Fibroblast of lung (primary cell): ENCODE measurements around the gene PNPLA7. TPM values are rescaled to one million over a fixed set of nuclear protein-coding genes. Genes with fewer than 3 reads are reported as not detected.
A peak's percentile ranks its signal among the peaks of the same experiment; 100 is the strongest.

Experiments used
- DNase-seq, 2 donors: peaks; one replicate each; pipeline versions ENCODE4 v3.0.0 to v3.0.0-alpha.2; 2010; ENCODE audit warnings: low read depth in 2 of 2
- H2AFZ ChIP-seq: 2 replicates; pipeline ENCODE4 v1.5.1; 2012; ENCODE audit warnings: low read length, control low read depth, inconsistent platforms
- H3K27ac ChIP-seq: 2 replicates; pipeline ENCODE4 v1.5.1; 2011; ENCODE audit warnings: low read length, control low read depth; ENCODE audit not compliant: insufficient read depth
- H3K27me3 ChIP-seq: 2 replicates; pipeline ENCODE4 v1.5.1; 2011; ENCODE audit warnings: mild to moderate bottlenecking, low read length; ENCODE audit not compliant: control insufficient read depth, insufficient read depth
- H3K36me3 ChIP-seq: 2 replicates; pipeline ENCODE4 v1.5.1; 2011; ENCODE audit warnings: low read length; ENCODE audit not compliant: control insufficient read depth, insufficient read depth
- H3K4me1 ChIP-seq: 2 replicates; pipeline ENCODE4 v1.5.1; 2011; ENCODE audit warnings: low read length; ENCODE audit not compliant: control insufficient read depth, insufficient read depth; ENCODE audit errors: extremely low read depth
- H3K4me2 ChIP-seq: 2 replicates; pipeline ENCODE4 v1.5.1; 2011; ENCODE audit warnings: low read length, control low read depth; ENCODE audit not compliant: insufficient read depth; ENCODE audit errors: extremely low read depth
- H3K4me3 ChIP-seq, 4 experiments: fragments of 200-600 bp in 1 of 4; sonication (generic) in 1 of 4; replicated peaks in 1 of 4; 2 replicates each; pipeline ENCODE4 v1.5.1; 2011 to 2016; ENCODE audit warnings: low read length in 4 of 4, low read depth in 3 of 4, mild to moderate bottlenecking in 3 of 4, control low read depth in 2 of 4, inconsistent platforms in 1 of 4, mixed read lengths in 1 of 4; ENCODE audit not compliant: insufficient read depth in 1 of 4; ENCODE audit errors: control extremely low read depth in 1 of 4
- H3K79me2 ChIP-seq: 2 replicates; pipeline ENCODE4 v1.5.1; 2012; ENCODE audit warnings: mild to moderate bottlenecking, low read length, inconsistent platforms; ENCODE audit not compliant: control insufficient read depth, insufficient read depth
- H3K9ac ChIP-seq: 2 replicates; pipeline ENCODE4 v1.5.1; 2011; ENCODE audit warnings: mild to moderate bottlenecking, low read length, control low read depth; ENCODE audit not compliant: insufficient read depth
- H3K9me3 ChIP-seq: 2 replicates; pipeline ENCODE4 v1.5.1; 2012; ENCODE audit warnings: low read depth, low read length; ENCODE audit not compliant: control insufficient read depth, insufficient read depth
- H4K20me1 ChIP-seq: 2 replicates; pipeline ENCODE4 v1.5.1; 2011; ENCODE audit warnings: low read length; ENCODE audit not compliant: control insufficient read depth, insufficient read depth; ENCODE audit errors: extremely low read depth
- EZH2 ChIP-seq: IDR thresholded peaks from 2 replicates; pipeline ENCODE4 v1.5.1; 2012; ENCODE audit warnings: low read length, control low read depth, mild to moderate bottlenecking; ENCODE audit errors: missing control alignments
- polyA plus RNA-seq, 2 donors: library from polyadenylated mRNA; depleted of rRNA in 1 of 2; stranded (reverse) in 1 of 2; unstranded in 1 of 2; fragments of >200 nt; gene quantifications; 2 replicates each; pipeline ENCODE4 v1.2.1, GENCODE V29; 2011 to 2012; ENCODE audit warnings: missing spikeins in 1 of 2
- total RNA-seq: library from RNA; depleted of rRNA; stranded (reverse); fragments of >200 nt; gene quantifications from 2 replicates; pipeline ENCODE4 v1.2.1, GENCODE V29; 2014
- TF ChIP-seq, protein P1 (sequence below), 2 donors: IDR thresholded peaks in 1 of 2; conservative IDR thresholded peaks in 1 of 2; 1 replicate in 1 of 2; 2 replicates in 1 of 2; pipeline ENCODE4 v1.5.1; 2011 to 2012; ENCODE audit warnings: low read length in 2 of 2, control low read depth in 1 of 2, inconsistent platforms in 1 of 2, low read depth in 1 of 2, mild to moderate bottlenecking in 1 of 2

Gene PNPLA7
- total and polyA plus RNA-seq, 2 donors (not counting 1 experiment from before 2014, with no cell fraction given): 0.23 to 3.0 TPM

DNA sequence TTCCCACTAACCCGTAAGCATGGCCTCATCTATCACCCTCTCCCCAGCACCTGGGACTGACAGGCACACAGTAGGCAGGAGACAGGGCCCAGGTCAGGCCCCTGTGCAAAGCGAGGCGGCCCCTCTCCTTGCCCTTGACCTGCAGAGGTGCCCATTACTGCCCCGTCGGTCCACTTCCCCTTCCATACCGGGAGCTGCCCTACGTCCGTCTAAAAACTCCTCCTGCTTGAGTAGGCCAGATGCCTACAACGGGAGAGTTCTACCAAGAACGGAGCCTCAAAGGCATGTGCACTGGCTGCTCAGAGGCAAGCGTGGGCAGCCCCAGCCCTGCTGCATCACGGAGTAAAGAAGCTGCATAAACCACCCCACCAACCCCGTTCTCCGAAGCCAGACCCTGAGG is 33.1 kb upstream of the PNPLA7 start:
- Histone ChIP-seq H3K9ac (no peak overlapping the region), H3K4me1 (no peaks in the 10 kb centered on the region), H3K4me2 (no peak overlapping the region), H3K4me3 (no peak overlapping the region), H3K9me3 (no peaks in the 10 kb centered on the region), H3K27ac (no peak overlapping the region), H3K79me2 (peaks cover 4% of the 10 kb centered on the region), H4K20me1 (no peaks in the 10 kb centered on the region), H3K36me3 (peaks cover 24% of the 10 kb centered on the region), H3K27me3 (no peaks in the 10 kb centered on the region), H2AFZ (no peak overlapping the region)
- no peak for DNase-seq
- TF ChIP-seq, protein P1, sequence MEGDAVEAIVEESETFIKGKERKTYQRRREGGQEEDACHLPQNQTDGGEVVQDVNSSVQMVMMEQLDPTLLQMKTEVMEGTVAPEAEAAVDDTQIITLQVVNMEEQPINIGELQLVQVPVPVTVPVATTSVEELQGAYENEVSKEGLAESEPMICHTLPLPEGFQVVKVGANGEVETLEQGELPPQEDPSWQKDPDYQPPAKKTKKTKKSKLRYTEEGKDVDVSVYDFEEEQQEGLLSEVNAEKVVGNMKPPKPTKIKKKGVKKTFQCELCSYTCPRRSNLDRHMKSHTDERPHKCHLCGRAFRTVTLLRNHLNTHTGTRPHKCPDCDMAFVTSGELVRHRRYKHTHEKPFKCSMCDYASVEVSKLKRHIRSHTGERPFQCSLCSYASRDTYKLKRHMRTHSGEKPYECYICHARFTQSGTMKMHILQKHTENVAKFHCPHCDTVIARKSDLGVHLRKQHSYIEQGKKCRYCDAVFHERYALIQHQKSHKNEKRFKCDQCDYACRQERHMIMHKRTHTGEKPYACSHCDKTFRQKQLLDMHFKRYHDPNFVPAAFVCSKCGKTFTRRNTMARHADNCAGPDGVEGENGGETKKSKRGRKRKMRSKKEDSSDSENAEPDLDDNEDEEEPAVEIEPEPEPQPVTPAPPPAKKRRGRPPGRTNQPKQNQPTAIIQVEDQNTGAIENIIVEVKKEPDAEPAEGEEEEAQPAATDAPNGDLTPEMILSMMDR (conservative IDR thresholded peaks at IDR 0.05 in 1 of 2, IDR thresholded peaks at IDR 0.05 in 1 of 2; ENCODE audit: low read depth in 1 of 2, low read length in 2 of 2): no peak
- no peak for TF ChIP-seq EZH2

DNA sequence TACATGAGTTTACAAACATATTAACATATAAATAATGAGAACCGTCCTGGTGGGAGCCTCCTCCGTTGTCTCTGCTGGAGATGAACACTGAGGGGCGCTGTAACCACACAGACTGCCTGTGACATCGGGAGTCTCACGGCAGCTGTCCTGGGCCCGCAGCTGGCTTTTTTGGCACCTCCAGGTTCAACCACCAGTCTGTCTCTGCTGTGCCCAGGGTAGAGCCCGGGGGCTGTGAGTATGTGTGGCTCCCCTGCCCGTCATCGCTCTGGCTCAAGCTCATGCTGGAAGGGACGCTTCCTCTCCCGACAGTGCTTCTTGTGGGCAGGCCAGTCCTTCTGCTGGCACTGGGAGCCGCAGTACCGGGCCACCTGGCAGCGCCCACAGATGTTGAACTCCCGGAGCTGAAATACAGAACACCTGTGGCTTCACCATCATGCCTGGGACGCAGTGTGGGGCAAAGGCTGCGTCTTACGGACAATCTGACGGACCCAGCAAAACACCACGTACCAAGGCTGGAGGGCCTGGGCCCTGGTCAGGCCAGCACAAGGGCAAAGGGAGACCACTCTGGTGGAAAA is 32.2 kb upstream of the PNPLA7 start:
- Histone ChIP-seq H3K4me3 (no peak overlapping the region), H3K27ac (no peak overlapping the region), H3K9me3 (no peaks in the 10 kb centered on the region), H3K79me2 (peaks cover 7% of the 10 kb centered on the region), H3K4me2 (no peak overlapping the region), H3K27me3 (no peaks in the 10 kb centered on the region), H3K9ac (no peak overlapping the region), H2AFZ (no peak overlapping the region), H4K20me1 (no peaks in the 10 kb centered on the region), H3K36me3 (peaks cover 20% of the 10 kb centered on the region), H3K4me1 (peaks cover 4% of the 10 kb centered on the region)
- peak in 1 of 2 donors; percentile 26 for DNase-seq
- TF ChIP-seq, protein P1 (conservative IDR thresholded peaks at IDR 0.05 in 1 of 2, IDR thresholded peaks at IDR 0.05 in 1 of 2; ENCODE audit: low read depth in 1 of 2, low read length in 2 of 2): peak; percentile 6 to 24
- no peak for TF ChIP-seq EZH2

DNA sequence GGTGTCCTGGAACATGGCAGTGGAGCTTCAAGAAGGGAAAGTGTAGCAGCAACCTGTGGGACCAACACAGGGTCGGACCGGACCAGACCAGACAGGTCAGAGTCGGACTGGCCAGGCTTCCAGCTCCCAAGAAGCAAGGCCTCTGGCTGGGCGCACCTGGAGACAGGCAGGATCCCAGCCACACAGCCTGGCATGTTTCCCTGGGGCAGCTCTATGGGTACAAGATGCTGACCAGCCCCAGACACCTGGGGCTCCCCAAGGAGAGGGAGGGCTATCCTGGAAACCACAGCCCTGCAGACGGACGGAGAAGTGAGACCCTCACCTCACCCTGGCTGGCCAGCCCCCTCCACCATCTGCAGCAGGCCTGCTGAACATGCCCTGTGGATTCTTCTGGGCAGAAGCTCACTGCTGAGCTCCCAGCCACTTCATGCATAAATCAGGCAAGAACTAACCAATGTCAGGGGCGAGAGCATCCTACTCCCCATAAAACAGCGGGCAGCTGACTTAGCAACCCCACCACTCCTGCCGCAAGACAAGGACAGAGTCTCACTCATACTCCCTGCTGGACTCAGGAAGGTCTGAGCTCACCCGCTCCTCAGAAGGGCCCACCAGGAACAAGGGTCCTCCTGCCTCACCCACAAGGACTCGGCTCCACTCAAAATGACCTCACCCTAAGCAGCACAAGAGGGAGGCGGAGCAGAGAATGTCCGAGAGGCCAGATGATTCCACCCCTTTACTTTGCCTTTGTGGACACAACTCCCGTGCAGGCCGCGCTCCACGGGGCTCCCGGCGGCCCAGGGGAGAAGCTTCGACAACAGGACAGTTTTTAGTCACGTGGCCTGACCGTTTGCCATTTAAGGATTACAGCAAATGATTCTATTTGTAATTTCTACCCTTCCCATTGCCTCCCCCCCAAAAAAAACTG is 31.4 kb upstream of the PNPLA7 start:
- no peak overlapping the region for H3K4me3 ChIP-seq
- no peaks in the 10 kb centered on the region for H4K20me1 ChIP-seq
- H3K27ac ChIP-seq: no peak overlapping the region
- no peak overlapping the region for H3K9ac ChIP-seq
- H3K79me2 ChIP-seq: peaks cover 14% of the 10 kb centered on the region
- no peak overlapping the region for H2AFZ ChIP-seq
- H3K9me3 ChIP-seq: no peaks in the 10 kb centered on the region
- no peak for TF ChIP-seq EZH2
- TF ChIP-seq, protein P1 (conservative IDR thresholded peaks at IDR 0.05 in 1 of 2, IDR thresholded peaks at IDR 0.05 in 1 of 2; ENCODE audit: low read depth in 1 of 2, low read length in 2 of 2): no peak
- H3K27me3 ChIP-seq: no peaks in the 10 kb centered on the region
- H3K4me2 ChIP-seq: no peak overlapping the region
- no peak for DNase-seq
- peaks cover 7% of the 10 kb centered on the region for H3K4me1 ChIP-seq
- peaks cover 14% of the 10 kb centered on the region for H3K36me3 ChIP-seq
